Mesothelial cell of epicardium (in vitro differentiated cells): ENCODE results near the gene TLE3. TPM values are rescaled to one million over a fixed set of nuclear protein-coding genes. Genes with fewer than 3 reads are reported as not detected.

Source experiments
- DNase-seq, 2 experiments: peaks; one replicate each; pipeline ENCODE4 v3.0.0; 2021; ENCODE audit warnings: low spot score in 2 of 2; ENCODE audit not compliant: unreplicated experiment in 2 of 2
- H3K27ac Mint-ChIP-seq: 2 replicates; pipeline ENCODE4 v1.8.0; 2021; ENCODE audit warnings: mixed read lengths
- H3K27me3 Mint-ChIP-seq: 2 replicates; pipeline ENCODE4 v1.8.0; 2021; ENCODE audit warnings: low read depth, mixed read lengths
- H3K36me3 Mint-ChIP-seq: 2 replicates; pipeline ENCODE4 v1.8.0; 2021; ENCODE audit warnings: mixed read lengths
- H3K4me1 Mint-ChIP-seq: 2 replicates; pipeline ENCODE4 v1.8.0; 2021; ENCODE audit warnings: mixed read lengths
- H3K4me3 Mint-ChIP-seq: 2 replicates; pipeline ENCODE4 v1.8.0; 2021; ENCODE audit warnings: mild to moderate bottlenecking, moderate library complexity, mixed read lengths
- H3K9me3 Mint-ChIP-seq: 2 replicates; pipeline ENCODE4 v1.8.0; 2021; ENCODE audit warnings: mixed read lengths
- CTCF ChIP-seq: fragments of 200-600 bp; sonication (generic); IDR thresholded peaks from one replicate; pipeline ENCODE4 v1.5.0; 2021; ENCODE audit warnings: antibody characterized with exemption; ENCODE audit not compliant: unreplicated experiment
- total RNA-seq: library from RNA; stranded (reverse); gene quantifications from 3 replicates; pipeline ENCODE4 v1.2.1, GENCODE V29; 2021

Gene TLE3
- total RNA-seq, 1 donor from 2014 or later: 165 TPM

- H3K27ac Mint-ChIP-seq: peak overlapping the region; percentile 74
- peak overlapping the region; percentile 31 for H3K4me3 Mint-ChIP-seq
- H3K9me3 Mint-ChIP-seq: no peaks in the 10 kb centered on the region
- H3K4me1 Mint-ChIP-seq: peaks cover 48% of the 10 kb centered on the region
- H3K36me3 Mint-ChIP-seq: peaks cover 52% of the 10 kb centered on the region
- peaks cover 2% of the 10 kb centered on the region for H3K27me3 Mint-ChIP-seq
- TF ChIP-seq CTCF: no peak
- peak; percentile 86 to 92 for DNase-seq
These were observed 35.3 kb downstream of the TLE3 start for GRCh38 chr15:70062321-70062956.

GRCh38 chr15:70061696-70062270, 35.9 kb downstream of the TLE3 start:
- peaks cover 54% of the 10 kb centered on the region for H3K36me3 Mint-ChIP-seq
- H3K9me3 Mint-ChIP-seq: no peaks in the 10 kb centered on the region
- no peak for DNase-seq
- no peak for TF ChIP-seq CTCF
- H3K27ac Mint-ChIP-seq: peak overlapping the region; percentile 74
- peak overlapping the region; percentile 13 for H3K4me3 Mint-ChIP-seq
- peaks cover 2% of the 10 kb centered on the region for H3K27me3 Mint-ChIP-seq
- peaks cover 44% of the 10 kb centered on the region for H3K4me1 Mint-ChIP-seq

DNA sequence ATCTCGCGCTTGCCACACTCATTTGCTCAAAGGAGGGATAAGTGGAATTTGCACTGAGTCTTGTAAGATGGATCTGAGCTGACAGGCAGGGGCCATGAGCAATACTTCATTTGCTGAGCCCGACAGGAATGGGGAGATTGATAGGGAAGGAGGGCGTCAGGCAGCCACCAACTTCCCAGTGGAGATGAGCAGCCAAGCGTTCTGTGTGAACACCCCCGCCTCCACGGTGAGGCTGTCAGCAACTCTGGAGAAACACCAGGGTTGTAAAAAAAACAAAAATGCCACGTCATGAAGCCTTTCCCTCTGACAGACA, 36.8 kb downstream of the TLE3 start:
- TF ChIP-seq CTCF: no peak
- no peak for DNase-seq
- peaks cover 41% of the 10 kb centered on the region for H3K4me1 Mint-ChIP-seq
- H3K27me3 Mint-ChIP-seq: peaks cover 2% of the 10 kb centered on the region
- no peaks in the 10 kb centered on the region for H3K9me3 Mint-ChIP-seq
- no peak overlapping the region for H3K4me3 Mint-ChIP-seq
- peak overlapping the region; percentile 47 for H3K27ac Mint-ChIP-seq
- peaks cover 49% of the 10 kb centered on the region for H3K36me3 Mint-ChIP-seq

GRCh38 chr15:70060214-70060992, 37.3 kb downstream of the TLE3 start:
- TF ChIP-seq CTCF: no peak

DNA sequence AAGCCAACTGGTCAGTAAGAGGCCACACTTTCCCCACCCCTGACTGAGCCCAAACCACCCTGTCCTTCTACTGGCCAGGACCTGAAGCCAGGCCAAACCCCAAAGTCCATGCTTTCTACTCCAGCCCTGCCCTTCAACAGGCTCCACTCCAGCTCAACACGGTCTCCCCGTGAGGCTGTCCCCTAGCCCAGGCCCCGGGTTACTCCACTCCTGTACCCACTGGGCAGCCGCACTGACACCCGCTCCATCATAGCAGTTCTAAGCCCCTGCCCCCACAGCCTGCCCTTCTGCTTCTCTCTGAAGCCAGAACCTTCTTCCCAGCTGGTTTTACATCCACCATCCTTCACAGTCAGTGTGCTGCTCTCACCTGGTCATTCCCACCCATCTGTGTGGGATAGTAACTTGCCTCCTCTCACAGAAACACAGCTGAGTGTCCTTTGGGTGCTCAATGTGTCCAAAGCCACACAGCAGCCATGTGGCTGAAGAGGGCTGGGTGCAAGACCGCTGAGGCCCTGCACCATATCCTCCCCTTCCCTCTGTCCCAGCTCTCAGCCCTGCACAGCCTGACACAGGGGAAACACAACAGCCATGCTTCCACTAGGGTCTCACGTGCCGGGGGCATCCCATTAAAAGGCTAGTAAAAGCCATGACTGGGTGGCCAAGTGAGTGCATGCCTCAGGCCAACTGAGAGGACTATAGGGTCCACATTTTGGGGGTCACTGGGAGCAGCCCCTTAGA, 38.1 kb downstream of the TLE3 start:
- TF ChIP-seq CTCF: no peak
- Mint-ChIP-seq H3K4me3 (no peak overlapping the region), H3K4me1 (peaks cover 42% of the 10 kb centered on the region), H3K9me3 (no peaks in the 10 kb centered on the region), H3K27me3 (peaks cover 2% of the 10 kb centered on the region), H3K27ac (no peak overlapping the region), H3K36me3 (peaks cover 56% of the 10 kb centered on the region)
- DNase-seq: peak in 1 of 2 experiments; percentile 1

More at GRCh38 chr15:70060214-70060992, 37.3 kb downstream of the TLE3 start:
- Mint-ChIP-seq H3K9me3 (no peaks in the 10 kb centered on the region), H3K36me3 (peaks cover 51% of the 10 kb centered on the region), H3K4me1 (peaks cover 43% of the 10 kb centered on the region), H3K4me3 (no peak overlapping the region), H3K27ac (no peak overlapping the region), H3K27me3 (peaks cover 2% of the 10 kb centered on the region)
- no peak for DNase-seq
